H9 (cell line): ENCODE measurements around the gene ETFA. TPM values are rescaled to one million over a fixed set of nuclear protein-coding genes. Genes with fewer than 3 reads are reported as not detected.

Experiments used
- DNase-seq: peaks from one replicate; pipeline ENCODE4 v3.0.0-alpha.2; 2017
- H2AFZ ChIP-seq: one replicate; pipeline ENCODE4 v1.6.1; 2013; ENCODE audit warnings: mild to moderate bottlenecking, low read length, control low read depth, moderate library complexity
- H2AK5ac ChIP-seq: 2 replicates; pipeline ENCODE4 v1.6.1; 2013; ENCODE audit warnings: low read length, control low read depth, mixed read lengths; ENCODE audit not compliant: insufficient read length
- H2BK120ac ChIP-seq: one replicate; pipeline ENCODE4 v1.6.1; 2013; ENCODE audit warnings: low read depth, mild to moderate bottlenecking, low read length, control low read depth, inconsistent platforms; ENCODE audit not compliant: poor library complexity, severe bottlenecking
- H2BK12ac ChIP-seq: 2 replicates; pipeline ENCODE4 v1.6.1; 2013; ENCODE audit warnings: low read length, control low read depth, mixed read lengths, low read depth; ENCODE audit not compliant: insufficient read length
- H2BK15ac ChIP-seq: 2 replicates; pipeline ENCODE4 v1.6.1; 2013; ENCODE audit warnings: low read depth, low read length, control low read depth
- H2BK20ac ChIP-seq: one replicate; pipeline ENCODE4 v1.6.1; 2013; ENCODE audit warnings: low read depth, mild to moderate bottlenecking, low read length, control low read depth, inconsistent platforms; ENCODE audit not compliant: poor library complexity, severe bottlenecking
- H2BK5ac ChIP-seq: 2 replicates; pipeline ENCODE4 v1.6.1; 2013; ENCODE audit warnings: low read length, control low read depth, mixed read lengths; ENCODE audit not compliant: insufficient read length
- H3K14ac ChIP-seq: 2 replicates; pipeline ENCODE4 v1.6.1; 2013; ENCODE audit warnings: low read length, control low read depth; ENCODE audit not compliant: insufficient read depth
- H3K18ac ChIP-seq: 2 replicates; pipeline ENCODE4 v1.6.1; 2013; ENCODE audit warnings: low read depth, mild to moderate bottlenecking, mixed read lengths, low read length, control low read depth; ENCODE audit not compliant: insufficient read length
- H3K23ac ChIP-seq: 2 replicates; pipeline ENCODE4 v1.6.1; 2013; ENCODE audit warnings: low read length, control low read depth, mixed read lengths, low read depth; ENCODE audit not compliant: insufficient read length
- H3K23me2 ChIP-seq: 2 replicates; pipeline ENCODE4 v1.6.1; 2013; ENCODE audit warnings: low read depth, mild to moderate bottlenecking, mixed read lengths, low read length, control low read depth; ENCODE audit not compliant: insufficient read length, poor library complexity, severe bottlenecking
- H3K27ac ChIP-seq: 2 replicates; pipeline ENCODE4 v1.5.1; 2013; ENCODE audit warnings: low read length, control low read depth, mixed read lengths, low read depth; ENCODE audit not compliant: insufficient read length
- H3K27me3 ChIP-seq: 2 replicates; pipeline ENCODE4 v1.6.1; 2013; ENCODE audit warnings: low read length, control low read depth, inconsistent platforms; ENCODE audit not compliant: insufficient read depth
- H3K4ac ChIP-seq: 2 replicates; pipeline ENCODE4 v1.6.1; 2013; ENCODE audit warnings: low read depth, mild to moderate bottlenecking, control low read depth, inconsistent platforms, low read length, moderate library complexity
- H3K4me1 ChIP-seq: 2 replicates; pipeline ENCODE4 v1.6.1; 2013; ENCODE audit warnings: low read length, control low read depth, inconsistent platforms; ENCODE audit not compliant: insufficient read depth
- H3K4me2 ChIP-seq: 2 replicates; pipeline ENCODE4 v1.6.1; 2013; ENCODE audit warnings: low read length, control low read depth, mixed read lengths; ENCODE audit not compliant: insufficient read length, insufficient read depth
- H3K56ac ChIP-seq: 2 replicates; pipeline ENCODE4 v1.6.1; 2013; ENCODE audit warnings: low read depth, mild to moderate bottlenecking, mixed read lengths, low read length, control low read depth; ENCODE audit not compliant: insufficient read length
- H3K79me1 ChIP-seq: 2 replicates; pipeline ENCODE4 v1.6.1; 2013; ENCODE audit warnings: low read depth, mild to moderate bottlenecking, moderate library complexity, low read length, control low read depth, inconsistent platforms; ENCODE audit not compliant: insufficient read depth, poor library complexity, severe bottlenecking
- H3K79me2 ChIP-seq: 2 replicates; pipeline ENCODE4 v1.6.1; 2013; ENCODE audit warnings: low read length, control low read depth, inconsistent platforms; ENCODE audit not compliant: insufficient read depth
- H3K9ac ChIP-seq: 2 replicates; pipeline ENCODE4 v1.6.1; 2013; ENCODE audit warnings: low read length, control low read depth, mixed read lengths; ENCODE audit not compliant: insufficient read length; ENCODE audit errors: extremely low read depth
- H3K9me3 ChIP-seq: one replicate; pipeline ENCODE4 v1.6.1; 2013; ENCODE audit warnings: low read depth, low read length, inconsistent platforms; ENCODE audit not compliant: control insufficient read depth
- H3T11ph ChIP-seq: one replicate; pipeline ENCODE4 v1.6.1; 2013; ENCODE audit warnings: mild to moderate bottlenecking, low read length, control low read depth, inconsistent platforms
- H4K20me1 ChIP-seq: one replicate; pipeline ENCODE4 v1.6.1; 2013; ENCODE audit not compliant: control insufficient read depth, insufficient read length, insufficient read depth
- H4K5ac ChIP-seq: 2 replicates; pipeline ENCODE4 v1.6.1; 2013; ENCODE audit warnings: low read depth, mild to moderate bottlenecking, mixed read lengths, low read length, control low read depth; ENCODE audit not compliant: insufficient read length
- H4K8ac ChIP-seq: replicated peaks from 2 replicates; pipeline ENCODE4 v1.6.1; 2013; ENCODE audit warnings: low read length, control low read depth, mixed read lengths, low read depth; ENCODE audit not compliant: insufficient read length
- H4K91ac ChIP-seq: 2 replicates; pipeline ENCODE4 v1.6.1; 2013; ENCODE audit warnings: low read depth, mild to moderate bottlenecking, moderate library complexity, mixed read lengths, low read length, control low read depth; ENCODE audit not compliant: insufficient read length
- H3K27ac Mint-ChIP-seq, 3 experiments: 2 replicates in 2 of 3; 3 replicates in 1 of 3; pipeline ENCODE4 v1.8.0; 2020 to 2021; ENCODE audit warnings: mixed read lengths in 3 of 3, mild to moderate bottlenecking in 1 of 3, moderate library complexity in 1 of 3
- H3K27me3 Mint-ChIP-seq: 2 replicates; pipeline ENCODE4 v1.8.0; 2021; ENCODE audit warnings: low read depth, mild to moderate bottlenecking, moderate library complexity, mixed read lengths
- H3K36me3 Mint-ChIP-seq, 3 experiments: 2 replicates in 2 of 3; 3 replicates in 1 of 3; pipeline ENCODE4 v1.8.0; 2020 to 2021; ENCODE audit warnings: low read depth in 3 of 3, mixed read lengths in 3 of 3; ENCODE audit not compliant: insufficient read depth in 1 of 3
- H3K4me1 Mint-ChIP-seq, 2 experiments: 2 replicates each; pipeline ENCODE4 v1.8.0; 2020; ENCODE audit warnings: mixed read lengths in 2 of 2
- H3K4me3 Mint-ChIP-seq, 2 experiments: 2 replicates in 1 of 2; 3 replicates in 1 of 2; pipeline ENCODE4 v1.8.0; 2020 to 2021; ENCODE audit warnings: mild to moderate bottlenecking in 2 of 2, mixed read lengths in 2 of 2, moderate library complexity in 1 of 2
- H3K9me3 Mint-ChIP-seq, 2 experiments: 2 replicates in 1 of 2; 3 replicates in 1 of 2; pipeline ENCODE4 v1.8.0; 2020; ENCODE audit warnings: mild to moderate bottlenecking in 2 of 2, mixed read lengths in 2 of 2, moderate library complexity in 1 of 2
- CTCF ChIP-seq: fragments of 200-600 bp; sonication (generic); conservative IDR thresholded peaks from 3 replicates; pipeline ENCODE4 v1.8.0; 2021; ENCODE audit warnings: antibody characterized with exemption, mild to moderate bottlenecking
- WGBS: extraction: QIAGEN DNeasy Blood & Tissue Kit; methylation state at CpG from one replicate; pipeline ENCODE4 v1.1.7; 2013; ENCODE audit warnings: missing lambda C conversion rate, low lambda C conversion rate, mixed read lengths; ENCODE audit not compliant: insufficient read length; ENCODE audit errors: extremely low coverage; 5-methylcytosine and 5-hydroxymethylcytosine counted together
- total RNA-seq: library from RNA; stranded (reverse); gene quantifications from 2 replicates; pipeline ENCODE4 v1.2.1, GENCODE V29; 2021

ETFA gene
- total RNA-seq, 1 experiment from 2014 or later, result 109 TPM

GRCh38 chr15:76222159-76222558 lies 89.1 kb downstream of the ETFA start:
- H3K56ac ChIP-seq, result no peak overlapping the region
- H2BK12ac ChIP-seq, result no peak overlapping the region
- H2AFZ ChIP-seq, result no peak overlapping the region
- no peaks in the 10 kb centered on the region for H4K20me1 ChIP-seq
- no peaks in the 10 kb centered on the region for H3K79me1 ChIP-seq
- no peak overlapping the region for H2BK15ac ChIP-seq
- no peak overlapping the region for H3K27ac ChIP-seq
- no peak overlapping the region for H3K14ac ChIP-seq
- no peak overlapping the region for H2BK5ac ChIP-seq
- H3K9ac ChIP-seq, result no peak overlapping the region
- TF ChIP-seq CTCF, result no peak
- H3K9me3 Mint-ChIP-seq, result peaks cover 2 to 10% of the 10 kb centered on the region in 2 experiments; a peak in 2 of 5 replicates
- no peaks in the 10 kb centered on the region; a peak in 1 of 4 replicates for H3K4me1 Mint-ChIP-seq
- H3K4me2 ChIP-seq, result no peak overlapping the region
- H3K18ac ChIP-seq, result no peak overlapping the region
- H3K27ac Mint-ChIP-seq, result no peak overlapping the region
- no CpG with 5 or more reads among the region's 4 CpGs for WGBS
- H3K27me3 ChIP-seq, result no peaks in the 10 kb centered on the region
- H2BK120ac ChIP-seq, result no peak overlapping the region
- DNase-seq, result no peak
- no peaks in the 10 kb centered on the region for H3K27me3 Mint-ChIP-seq
- H4K91ac ChIP-seq, result no peak overlapping the region
- no peak overlapping the region for H4K5ac ChIP-seq
- no peak overlapping the region for H2BK20ac ChIP-seq
- no peak overlapping the region for H3K23ac ChIP-seq
- H3K36me3 Mint-ChIP-seq, result peaks cover 9 to 37% (median 30%) of the 10 kb centered on the region in 3 experiments
- H3K23me2 ChIP-seq, result no peaks in the 10 kb centered on the region
- no peak overlapping the region for H4K8ac ChIP-seq
- H3K4ac ChIP-seq, result no peak overlapping the region
- no peaks in the 10 kb centered on the region for H3K4me1 ChIP-seq
- H2AK5ac ChIP-seq, result no peak overlapping the region
- H3K9me3 ChIP-seq, result no peaks in the 10 kb centered on the region
- no peaks in the 10 kb centered on the region for H3K79me2 ChIP-seq
- no peak overlapping the region for H3K4me3 Mint-ChIP-seq
- H3T11ph ChIP-seq, result no peak overlapping the region
